Activated CD8-positive, alpha-beta memory T cell treated with anti-CD3 and anti-CD28 coated beads, Interleukin-2, amount 10 ng/mL, durations not matched to agents 7 days and 5 days (primary cell): Measurements from ENCODE around the gene SLC1A2. TPM values are rescaled to one million over a fixed set of nuclear protein-coding genes. Genes with fewer than 3 reads are reported as not detected.
A peak's percentile ranks its signal among the peaks of the same experiment; 100 is the strongest.

Experiments used
- ATAC-seq: fragments of 150-1000 bp; cut with Tn5 transposase; one replicate; pipeline ENCODE4 v1.10.0; 2021; ENCODE audit warnings: moderate library complexity
- CTCF ChIA-PET: fragments of 350-600 bp; sonication (Branson Sonifier 250); formaldehyde crosslinking; loops from one replicate; lab custom pipeline; 2021; ENCODE audit warnings: antibody characterized with exemption; lab: Charles Lee
- DNase-seq: peaks from one replicate; pipeline ENCODE4 v3.0.0-alpha.2; 2020
- H3K27ac Mint-ChIP-seq: one replicate; pipeline ENCODE4 v1.8.0; 2021; ENCODE audit warnings: mild to moderate bottlenecking, mixed read lengths
- H3K27me3 Mint-ChIP-seq: one replicate; pipeline ENCODE4 v1.8.0; 2021; ENCODE audit warnings: mixed read lengths
- H3K36me3 Mint-ChIP-seq: one replicate; pipeline ENCODE4 v1.8.0; 2021; ENCODE audit warnings: mild to moderate bottlenecking, mixed read lengths
- H3K4me1 Mint-ChIP-seq: one replicate; pipeline ENCODE4 v1.8.0; 2021; ENCODE audit warnings: mixed read lengths
- H3K4me3 Mint-ChIP-seq: one replicate; pipeline ENCODE4 v1.8.0; 2021; ENCODE audit warnings: mild to moderate bottlenecking, moderate library complexity, mixed read lengths
- H3K9me3 Mint-ChIP-seq: one replicate; pipeline ENCODE4 v1.8.0; 2022; ENCODE audit warnings: low read depth, mixed read lengths
- total RNA-seq, 2 experiments: library from RNA; stranded (reverse); gene quantifications; one replicate each; pipeline ENCODE4 v1.2.3, GENCODE V29; 2021

The SLC1A2 gene
- total RNA-seq, 2 experiments from 2014 or later = not detected

- Mint-ChIP-seq H3K4me3 (no peak overlapping the region), H3K27me3 (peaks cover 4% of the 10 kb centered on the region), H3K36me3 (peaks cover 5% of the 10 kb centered on the region), H3K9me3 (no peaks in the 10 kb centered on the region), H3K4me1 (peaks cover 29% of the 10 kb centered on the region), H3K27ac (no peak overlapping the region)
- CTCF ChIA-PET = interaction anchor here (0.7 kb wide), 1 partner anchor 18 kb away, joined by 3 read pairs; no protein-coding TSS in a partner anchor
- ATAC-seq = no peak
- no peak for DNase-seq
Observed at GRCh38 chr11:35287344-35287890, 131.9 kb downstream of the SLC1A2 start.

- Mint-ChIP-seq H3K27me3 (no peaks in the 10 kb centered on the region), H3K4me1 (peaks cover 29% of the 10 kb centered on the region), H3K4me3 (no peak overlapping the region), H3K36me3 (peaks cover 5% of the 10 kb centered on the region), H3K9me3 (no peaks in the 10 kb centered on the region), H3K27ac (no peak overlapping the region)
- CTCF ChIA-PET = no interaction called here
- ATAC-seq (no peak), DNase-seq (no peak)
Observed at GRCh38 chr11:35286126-35286525, 133.2 kb downstream of the SLC1A2 start.

GRCh38 chr11:35285471-35285870, 133.9 kb downstream of the SLC1A2 start:
- H3K36me3 Mint-ChIP-seq = peaks cover 5% of the 10 kb centered on the region
- peaks cover 26% of the 10 kb centered on the region for H3K4me1 Mint-ChIP-seq
- no peak overlapping the region for H3K27ac Mint-ChIP-seq
- ATAC-seq = no peak
- no peaks in the 10 kb centered on the region for H3K9me3 Mint-ChIP-seq
- CTCF ChIA-PET = no interaction called here
- no peaks in the 10 kb centered on the region for H3K27me3 Mint-ChIP-seq
- DNase-seq = no peak
- H3K4me3 Mint-ChIP-seq = no peak overlapping the region

GRCh38 chr11:35282221-35282882, 137.0 kb downstream of the SLC1A2 start:
- Mint-ChIP-seq H3K4me3 (no peak overlapping the region), H3K27ac (no peak overlapping the region)
- ATAC-seq = peak; percentile 67

GRCh38 chr11:35281169-35281688, 138.1 kb downstream of the SLC1A2 start:
- Mint-ChIP-seq H3K4me1 (peaks cover 14% of the 10 kb centered on the region), H3K9me3 (no peaks in the 10 kb centered on the region), H3K27ac (no peak overlapping the region), H3K36me3 (peaks cover 5% of the 10 kb centered on the region), H3K27me3 (no peaks in the 10 kb centered on the region), H3K4me3 (no peak overlapping the region)
- CTCF ChIA-PET = no interaction called here
- no peak for DNase-seq
- ATAC-seq = no peak

More at GRCh38 chr11:35282221-35282882, 137.0 kb downstream of the SLC1A2 start:
- no peak for DNase-seq
- no peaks in the 10 kb centered on the region for H3K27me3 Mint-ChIP-seq
- H3K36me3 Mint-ChIP-seq = peaks cover 7% of the 10 kb centered on the region
- peaks cover 12% of the 10 kb centered on the region for H3K4me1 Mint-ChIP-seq
- H3K9me3 Mint-ChIP-seq = no peaks in the 10 kb centered on the region
- CTCF ChIA-PET = interaction anchor here (0.8 to 1.1 kb wide), 2 partner anchors 23 to 24 kb away, joined by 3 read pairs; no protein-coding TSS in a partner anchor

- CTCF ChIA-PET = no interaction called here
- Mint-ChIP-seq H3K4me1 (peaks cover 19% of the 10 kb centered on the region), H3K27ac (no peak overlapping the region), H3K27me3 (peaks cover 3% of the 10 kb centered on the region), H3K36me3 (peaks cover 3% of the 10 kb centered on the region), H3K4me3 (no peak overlapping the region), H3K9me3 (no peaks in the 10 kb centered on the region)
- DNase-seq (no peak), ATAC-seq (no peak)
Observed at GRCh38 chr11:35280727-35281126, 138.6 kb downstream of the SLC1A2 start.

- Mint-ChIP-seq H3K36me3 (peaks cover 6% of the 10 kb centered on the region), H3K27ac (no peak overlapping the region), H3K4me3 (no peak overlapping the region), H3K27me3 (peaks cover 17% of the 10 kb centered on the region), H3K9me3 (no peaks in the 10 kb centered on the region), H3K4me1 (peaks cover 33% of the 10 kb centered on the region)
- no peak for DNase-seq
- CTCF ChIA-PET = no interaction called here
- no peak for ATAC-seq
Observed at GRCh38 chr11:35277827-35278226, 141.5 kb downstream of the SLC1A2 start.

- no peak overlapping the region for H3K27ac Mint-ChIP-seq
- ATAC-seq (no peak), DNase-seq (no peak)
- peaks cover 17% of the 10 kb centered on the region for H3K27me3 Mint-ChIP-seq
- H3K36me3 Mint-ChIP-seq = peaks cover 6% of the 10 kb centered on the region
- H3K4me3 Mint-ChIP-seq = no peak overlapping the region
- H3K4me1 Mint-ChIP-seq = peaks cover 36% of the 10 kb centered on the region
- no peaks in the 10 kb centered on the region for H3K9me3 Mint-ChIP-seq
- CTCF ChIA-PET = no interaction called here
Observed at GRCh38 chr11:35276396-35277145, 142.8 kb downstream of the SLC1A2 start.

GRCh38 chr11:35275786-35276170, 143.6 kb downstream of the SLC1A2 start:
- DNase-seq (no peak), ATAC-seq (no peak)
- Mint-ChIP-seq H3K36me3 (peaks cover 10% of the 10 kb centered on the region), H3K27ac (no peak overlapping the region), H3K9me3 (no peaks in the 10 kb centered on the region), H3K4me3 (no peak overlapping the region), H3K4me1 (peaks cover 40% of the 10 kb centered on the region), H3K27me3 (peaks cover 23% of the 10 kb centered on the region)
- CTCF ChIA-PET = no interaction called here

- H3K4me1 Mint-ChIP-seq = peaks cover 40% of the 10 kb centered on the region
- no peak overlapping the region for H3K4me3 Mint-ChIP-seq
- ATAC-seq (no peak), DNase-seq (no peak)
- H3K27ac Mint-ChIP-seq = no peak overlapping the region
- peaks cover 25% of the 10 kb centered on the region for H3K27me3 Mint-ChIP-seq
- no peaks in the 10 kb centered on the region for H3K9me3 Mint-ChIP-seq
- CTCF ChIA-PET = no interaction called here
- H3K36me3 Mint-ChIP-seq = peaks cover 14% of the 10 kb centered on the region
Observed at GRCh38 chr11:35274909-35275785, 144.2 kb downstream of the SLC1A2 start.

GRCh38 chr11:35272391-35272902, 146.9 kb downstream of the SLC1A2 start:
- H3K27me3 Mint-ChIP-seq = peaks cover 32% of the 10 kb centered on the region
- peak overlapping the region; percentile 82 for H3K27ac Mint-ChIP-seq
- H3K4me1 Mint-ChIP-seq = peaks cover 40% of the 10 kb centered on the region
- CTCF ChIA-PET = interaction anchor here (0.8 to 2.0 kb wide), 3 partner anchors 16 to 35 kb away, joined by 3 to 8 read pairs (median 3); no protein-coding TSS in a partner anchor
- H3K9me3 Mint-ChIP-seq = no peaks in the 10 kb centered on the region
- ATAC-seq (peak; percentile 94), DNase-seq (peak; percentile 80)
- H3K36me3 Mint-ChIP-seq = peaks cover 12% of the 10 kb centered on the region
- peak overlapping the region; percentile 13 for H3K4me3 Mint-ChIP-seq

GRCh38 chr11:35271031-35271430, 148.3 kb downstream of the SLC1A2 start:
- CTCF ChIA-PET = no interaction called here
- Mint-ChIP-seq H3K4me1 (peaks cover 36% of the 10 kb centered on the region), H3K36me3 (peaks cover 12% of the 10 kb centered on the region), H3K9me3 (no peaks in the 10 kb centered on the region), H3K27me3 (peaks cover 38% of the 10 kb centered on the region), H3K27ac (no peak overlapping the region), H3K4me3 (no peak overlapping the region)
- DNase-seq (no peak), ATAC-seq (no peak)
